IPS-NIHi7 (cell line): ENCODE measurements around the gene ARL14EP.

Source experiments
- DNase-seq: peaks from one replicate; pipeline ENCODE4 v3.0.0; 2012; ENCODE audit warnings: mixed read lengths; ENCODE audit errors: extremely low spot score

The ARL14EP gene

DNA sequence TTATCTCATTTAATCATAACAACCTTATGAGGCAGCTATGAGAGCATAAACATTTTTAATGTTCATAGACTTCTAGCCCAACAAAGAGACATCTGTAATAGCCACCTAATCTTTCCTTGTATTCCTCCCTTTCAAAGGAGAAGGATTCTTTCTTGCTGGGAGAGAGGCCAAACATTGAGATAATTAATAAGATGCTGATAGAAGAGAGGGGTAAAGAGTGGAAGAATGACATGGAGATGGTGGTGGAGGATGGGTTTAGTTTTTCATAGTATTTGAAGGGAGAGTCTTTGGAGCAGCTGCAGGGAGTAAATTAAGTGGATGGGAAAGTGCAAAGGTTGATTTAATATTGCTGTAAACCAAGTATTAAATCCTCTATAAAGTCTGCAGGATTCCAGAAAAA lies 57.9 kb downstream of the ARL14EP start:
- DNase-seq: no peak

- DNase-seq: no peak
Measured at GRCh38 chr11:30381879-30382278, 59.0 kb downstream of the ARL14EP start.
